H1 (cell line): ENCODE data around the gene NSUN7.

Source experiments
- ASH2L ChIP-seq: fragments of 200-600, 300-600 bp; sonication (generic); IDR thresholded peaks from one replicate; pipeline ENCODE4 v1.7.1; 2017; ENCODE audit warnings: low read length
- BCL11A ChIP-seq, 2 experiments: IDR thresholded peaks; one replicate each; pipeline ENCODE4 v1.6.1; 2011; ENCODE audit warnings: low read depth in 2 of 2, low read length in 2 of 2, mild to moderate bottlenecking in 2 of 2
- CEBPB ChIP-seq: IDR thresholded peaks from 2 replicates; pipeline ENCODE4 v1.6.1; 2012; ENCODE audit warnings: low read depth, low read length
- CREB1 ChIP-seq: IDR thresholded peaks from 2 replicates; pipeline ENCODE4 v1.6.1; 2012; ENCODE audit warnings: inconsistent platforms
- EP300 ChIP-seq, 2 experiments: IDR thresholded peaks; 1 replicate in 1 of 2; 2 replicates in 1 of 2; pipeline ENCODE4 v1.6.1; 2011 to 2012; ENCODE audit warnings: low read depth in 2 of 2, low read length in 2 of 2, mild to moderate bottlenecking in 2 of 2, borderline replicate concordance in 1 of 2, inconsistent platforms in 1 of 2, moderate library complexity in 1 of 2
- EZH2 ChIP-seq: fragments of 200-600 bp; sonication (generic); IDR thresholded peaks from 2 replicates; pipeline ENCODE4 v1.7.1; 2012; ENCODE audit warnings: low read depth, mild to moderate bottlenecking, moderate library complexity, low read length, inconsistent platforms; ENCODE audit not compliant: severe bottlenecking
- JUND ChIP-seq: IDR thresholded peaks from 2 replicates; pipeline ENCODE4 v1.6.1; 2011; ENCODE audit warnings: mild to moderate bottlenecking, improper control_type of control experiment, low read length
- POLR2A ChIP-seq, 2 experiments: IDR thresholded peaks; 1 replicate in 1 of 2; 2 replicates in 1 of 2; pipeline ENCODE4 v1.6.1; 2011; ENCODE audit warnings: low read depth in 2 of 2, low read length in 2 of 2, mild to moderate bottlenecking in 2 of 2; ENCODE audit errors: control extremely low read depth in 1 of 2
- POLR2AphosphoS5 ChIP-seq: IDR thresholded peaks from 2 replicates; pipeline ENCODE4 v1.6.1; 2011; ENCODE audit warnings: low read depth, low read length
- SIN3A ChIP-seq, 2 experiments: IDR thresholded peaks in 1 of 2; conservative IDR thresholded peaks in 1 of 2; 2 replicates each; pipeline ENCODE4 v1.6.1; 2011 to 2012; ENCODE audit warnings: low read length in 2 of 2, improper control_type of control experiment in 1 of 2, low read depth in 1 of 2, mild to moderate bottlenecking in 1 of 2
- SP1 ChIP-seq: IDR thresholded peaks from 2 replicates; pipeline ENCODE4 v1.6.1; 2011; ENCODE audit warnings: low read depth, low read length
- SUZ12 ChIP-seq: fragments of 200-600 bp; sonication (generic); IDR thresholded peaks from 2 replicates; pipeline ENCODE4 v1.6.1; 2012; ENCODE audit warnings: mild to moderate bottlenecking, inconsistent platforms, low read length, moderate library complexity, mixed read lengths
- TF ChIP-seq, protein P1 (sequence below), 3 experiments: IDR thresholded peaks; 1 replicate in 2 of 3; 2 replicates in 1 of 3; pipeline versions ENCODE4 v1.5.1 to v1.6.1; 2011; ENCODE audit warnings: low read length in 3 of 3, mild to moderate bottlenecking in 3 of 3, inconsistent platforms in 2 of 3, low read depth in 1 of 3, moderate library complexity in 1 of 3; ENCODE audit not compliant: insufficient read depth in 1 of 3; ENCODE audit errors: control extremely low read depth in 1 of 3
- TF ChIP-seq, protein P2 (sequence below): IDR thresholded peaks from 2 replicates; pipeline ENCODE4 v1.6.1; 2011; ENCODE audit warnings: low read depth, mild to moderate bottlenecking, low read length; ENCODE audit not compliant: insufficient read depth

DNA sequence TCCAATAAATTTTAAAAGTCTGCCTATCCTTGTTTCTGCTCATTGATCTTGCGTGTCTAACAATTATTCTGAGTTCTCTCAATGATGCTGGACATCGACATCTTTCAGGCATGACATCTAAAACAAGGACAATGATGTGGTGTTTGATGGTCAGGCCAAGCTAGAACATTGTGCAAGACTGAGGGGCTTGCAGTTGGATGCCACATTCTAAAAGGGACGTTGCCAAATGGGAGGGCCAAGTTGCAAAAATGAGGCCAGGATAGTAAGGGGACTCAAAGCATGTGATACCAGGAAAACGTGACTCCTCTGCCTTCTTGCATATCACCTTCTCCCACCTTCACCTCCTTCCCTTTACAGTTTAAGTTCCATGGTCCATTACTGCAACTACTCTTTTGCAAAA is 29.4 kb upstream of the NSUN7 start:
- TF ChIP-seq POLR2A (IDR thresholded peaks at IDR 0.05; ENCODE audit: control extremely low read depth in 1 of 2, low read depth in 2 of 2, low read length in 2 of 2) (no peak), SUZ12 (no peak), POLR2AphosphoS5 (no peak), CEBPB (no peak), SP1 (no peak), CREB1 (no peak), EP300 (IDR thresholded peaks at IDR 0.05; ENCODE audit: borderline replicate concordance in 1 of 2, low read depth in 2 of 2, low read length in 2 of 2) (no peak), EZH2 (no peak), SIN3A (conservative IDR thresholded peaks at IDR 0.05 in 1 of 2, IDR thresholded peaks at IDR 0.05 in 1 of 2; ENCODE audit: low read depth in 1 of 2, low read length in 2 of 2) (no peak), ASH2L (no peak), JUND (no peak), BCL11A (IDR thresholded peaks at IDR 0.05; ENCODE audit: low read depth in 2 of 2, low read length in 2 of 2) (no peak)
- TF ChIP-seq, protein P1, sequence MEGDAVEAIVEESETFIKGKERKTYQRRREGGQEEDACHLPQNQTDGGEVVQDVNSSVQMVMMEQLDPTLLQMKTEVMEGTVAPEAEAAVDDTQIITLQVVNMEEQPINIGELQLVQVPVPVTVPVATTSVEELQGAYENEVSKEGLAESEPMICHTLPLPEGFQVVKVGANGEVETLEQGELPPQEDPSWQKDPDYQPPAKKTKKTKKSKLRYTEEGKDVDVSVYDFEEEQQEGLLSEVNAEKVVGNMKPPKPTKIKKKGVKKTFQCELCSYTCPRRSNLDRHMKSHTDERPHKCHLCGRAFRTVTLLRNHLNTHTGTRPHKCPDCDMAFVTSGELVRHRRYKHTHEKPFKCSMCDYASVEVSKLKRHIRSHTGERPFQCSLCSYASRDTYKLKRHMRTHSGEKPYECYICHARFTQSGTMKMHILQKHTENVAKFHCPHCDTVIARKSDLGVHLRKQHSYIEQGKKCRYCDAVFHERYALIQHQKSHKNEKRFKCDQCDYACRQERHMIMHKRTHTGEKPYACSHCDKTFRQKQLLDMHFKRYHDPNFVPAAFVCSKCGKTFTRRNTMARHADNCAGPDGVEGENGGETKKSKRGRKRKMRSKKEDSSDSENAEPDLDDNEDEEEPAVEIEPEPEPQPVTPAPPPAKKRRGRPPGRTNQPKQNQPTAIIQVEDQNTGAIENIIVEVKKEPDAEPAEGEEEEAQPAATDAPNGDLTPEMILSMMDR (IDR thresholded peaks at IDR 0.05; ENCODE audit: control extremely low read depth in 1 of 3, insufficient read depth in 1 of 3, low read depth in 1 of 3, low read length in 3 of 3): no peak
- TF ChIP-seq, protein P2, sequence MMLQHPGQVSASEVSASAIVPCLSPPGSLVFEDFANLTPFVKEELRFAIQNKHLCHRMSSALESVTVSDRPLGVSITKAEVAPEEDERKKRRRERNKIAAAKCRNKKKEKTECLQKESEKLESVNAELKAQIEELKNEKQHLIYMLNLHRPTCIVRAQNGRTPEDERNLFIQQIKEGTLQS: no peak
